Breast epithelium (tissue), 4 donors: Measurements from ENCODE around the gene EWSR1. TPM values are rescaled to one million over a fixed set of nuclear protein-coding genes. Genes with fewer than 3 reads are reported as not detected.
"Not testable (repeated sequence)": the region's sequence is repeated elsewhere in the genome, so short reads cannot be mapped to it uniquely, and the experiment has no call there.

Experiments used
- DNase-seq, 2 donors: peaks; one replicate each; pipeline ENCODE4 v3.0.0-alpha.2; 2019; ENCODE audit warnings: low spot score in 2 of 2
- H3K27ac ChIP-seq, 2 donors: fragments of 200-600 bp; sonication (generic) in 1 of 2; one replicate each; pipeline ENCODE4 v1.5.1; 2016 to 2019; ENCODE audit warnings: mild to moderate bottlenecking in 1 of 2
- H3K27me3 ChIP-seq, 2 donors: fragments of 200-600 bp; sonication (generic) in 1 of 2; one replicate each; pipeline versions ENCODE4 v1.5.1 to v1.6.0; 2017 to 2019; ENCODE audit warnings: control low read depth in 1 of 2, mild to moderate bottlenecking in 1 of 2
- H3K36me3 ChIP-seq: fragments of 200-600 bp; one replicate; pipeline ENCODE4 v1.5.1; 2019
- H3K4me1 ChIP-seq, 2 donors: fragments of 200-600 bp; sonication (generic); one replicate each; pipeline ENCODE4 v1.5.1; 2016 to 2019; ENCODE audit warnings: control low read depth in 1 of 2
- H3K4me3 ChIP-seq, 3 donors: fragments of 200-600 bp; sonication (generic); 1 replicate in 2 of 3; 2 replicates in 1 of 3; pipeline ENCODE4 v1.5.1; 2016 to 2019; ENCODE audit warnings: mild to moderate bottlenecking in 3 of 3, moderate library complexity in 2 of 3
- H3K9me3 ChIP-seq, 2 donors: fragments of 200-600 bp; sonication (generic) in 1 of 2; one replicate each; pipeline ENCODE4 v1.5.1; 2016 to 2019; ENCODE audit warnings: control low read depth in 1 of 2
- POLR2A ChIP-seq: fragments of 450-650 bp; IDR thresholded peaks from one replicate; pipeline ENCODE4 v1.6.1; 2016; ENCODE audit warnings: antibody characterized with exemption, mild to moderate bottlenecking, moderate library complexity
- POLR2AphosphoS5 ChIP-seq, 3 donors: sonication (generic); formaldehyde crosslinking; IDR thresholded peaks; one replicate each; pipeline ENCODE4 v1.6.1; 2017; ENCODE audit warnings: antibody characterized with exemption in 3 of 3
- intact Hi-C: fragments of 100-400 bp; cut with DNase I; formaldehyde crosslinking; loops from one replicate; pipeline ENCODE4 v1.15.1; 2023; ENCODE audit warnings: low total_unique reads
- total RNA-seq, 3 donors: library from RNA; depleted of rRNA; stranded (reverse); fragments of >200 nt; gene quantifications; one replicate each; pipeline ENCODE4 v1.1.0, GENCODE V29; 2016
- TF ChIP-seq, protein P1 (sequence below), 3 donors: fragments of 450-650 bp; IDR thresholded peaks; one replicate each; pipeline ENCODE4 v1.5.1; 2016 to 2017; ENCODE audit warnings: antibody characterized with exemption in 3 of 3, mild to moderate bottlenecking in 3 of 3, moderate library complexity in 3 of 3

The EWSR1 gene, protein sequence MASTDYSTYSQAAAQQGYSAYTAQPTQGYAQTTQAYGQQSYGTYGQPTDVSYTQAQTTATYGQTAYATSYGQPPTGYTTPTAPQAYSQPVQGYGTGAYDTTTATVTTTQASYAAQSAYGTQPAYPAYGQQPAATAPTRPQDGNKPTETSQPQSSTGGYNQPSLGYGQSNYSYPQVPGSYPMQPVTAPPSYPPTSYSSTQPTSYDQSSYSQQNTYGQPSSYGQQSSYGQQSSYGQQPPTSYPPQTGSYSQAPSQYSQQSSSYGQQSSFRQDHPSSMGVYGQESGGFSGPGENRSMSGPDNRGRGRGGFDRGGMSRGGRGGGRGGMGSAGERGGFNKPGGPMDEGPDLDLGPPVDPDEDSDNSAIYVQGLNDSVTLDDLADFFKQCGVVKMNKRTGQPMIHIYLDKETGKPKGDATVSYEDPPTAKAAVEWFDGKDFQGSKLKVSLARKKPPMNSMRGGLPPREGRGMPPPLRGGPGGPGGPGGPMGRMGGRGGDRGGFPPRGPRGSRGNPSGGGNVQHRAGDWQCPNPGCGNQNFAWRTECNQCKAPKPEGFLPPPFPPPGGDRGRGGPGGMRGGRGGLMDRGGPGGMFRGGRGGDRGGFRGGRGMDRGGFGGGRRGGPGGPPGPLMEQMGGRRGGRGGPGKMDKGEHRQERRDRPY
- total RNA-seq: 100 to 1,000 TPM; 165 to 224 (median 220) TPM

DNA sequence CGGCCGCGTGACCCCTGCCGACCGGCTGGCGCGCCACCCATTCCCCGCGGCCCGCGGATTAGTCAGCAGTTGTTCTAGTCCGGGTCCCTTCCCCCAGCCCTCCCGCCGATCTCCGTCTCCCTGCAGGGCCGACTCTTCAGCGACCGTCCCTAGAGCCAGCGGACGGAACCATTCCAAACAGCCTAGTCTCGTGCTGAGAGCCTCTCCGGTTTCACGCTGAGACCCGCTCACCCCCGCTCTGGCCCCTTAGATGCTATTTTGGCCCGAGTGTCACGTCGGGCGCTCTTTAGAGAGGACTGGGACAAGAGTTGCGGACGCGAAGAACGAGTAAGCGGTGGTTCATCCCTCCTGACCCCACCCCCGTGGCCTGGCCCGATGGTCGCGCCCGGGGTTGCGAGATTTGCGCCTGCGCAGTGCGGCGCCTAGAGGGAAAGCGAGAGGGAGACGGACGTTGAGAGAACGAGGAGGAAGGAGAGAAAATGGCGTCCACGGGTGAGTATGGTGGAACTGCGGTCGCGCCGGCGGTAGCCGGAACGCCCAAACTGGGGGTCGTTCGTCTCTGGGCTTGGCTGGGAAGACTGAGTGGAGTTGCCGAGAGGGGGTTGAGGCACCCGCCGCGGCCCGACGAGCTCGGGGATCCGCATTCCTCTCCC is at the start of gene EWSR1, which contains the start of gene RHBDD3:
TSS of gene EWSR1 (plus strand) at position 411 of the 653 bp plus-strand sequence. CDS start at position 480, 69 bp downstream.
TSS of gene RHBDD3 (minus strand) at position 124 of the 653 bp plus-strand sequence. CDS start 2,355 bp downstream, outside the sequence.
- peaks cover 7 to 16% of the 10 kb centered on the region in 2 donors for H3K4me1 ChIP-seq
- no peaks in the 10 kb centered on the region for H3K9me3 ChIP-seq
- H3K27me3 ChIP-seq: no peaks in the 10 kb centered on the region
- TF ChIP-seq POLR2A (peak; percentile 86), POLR2AphosphoS5 (IDR thresholded peaks at IDR 0.05) (peak; percentile 89 to 98 (median 95))
- TF ChIP-seq, protein P1, sequence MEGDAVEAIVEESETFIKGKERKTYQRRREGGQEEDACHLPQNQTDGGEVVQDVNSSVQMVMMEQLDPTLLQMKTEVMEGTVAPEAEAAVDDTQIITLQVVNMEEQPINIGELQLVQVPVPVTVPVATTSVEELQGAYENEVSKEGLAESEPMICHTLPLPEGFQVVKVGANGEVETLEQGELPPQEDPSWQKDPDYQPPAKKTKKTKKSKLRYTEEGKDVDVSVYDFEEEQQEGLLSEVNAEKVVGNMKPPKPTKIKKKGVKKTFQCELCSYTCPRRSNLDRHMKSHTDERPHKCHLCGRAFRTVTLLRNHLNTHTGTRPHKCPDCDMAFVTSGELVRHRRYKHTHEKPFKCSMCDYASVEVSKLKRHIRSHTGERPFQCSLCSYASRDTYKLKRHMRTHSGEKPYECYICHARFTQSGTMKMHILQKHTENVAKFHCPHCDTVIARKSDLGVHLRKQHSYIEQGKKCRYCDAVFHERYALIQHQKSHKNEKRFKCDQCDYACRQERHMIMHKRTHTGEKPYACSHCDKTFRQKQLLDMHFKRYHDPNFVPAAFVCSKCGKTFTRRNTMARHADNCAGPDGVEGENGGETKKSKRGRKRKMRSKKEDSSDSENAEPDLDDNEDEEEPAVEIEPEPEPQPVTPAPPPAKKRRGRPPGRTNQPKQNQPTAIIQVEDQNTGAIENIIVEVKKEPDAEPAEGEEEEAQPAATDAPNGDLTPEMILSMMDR (IDR thresholded peaks at IDR 0.05): peak in 2 of 3 donors; percentile 32 to 33
- H3K27ac ChIP-seq: peak within 1 kb of the TSS; percentile 98 to 99
- peak within 1 kb of the TSS; percentile 77 to 95 (median 95) for H3K4me3 ChIP-seq
- DNase-seq: peak; percentile 91 to 94
- intact Hi-C loops: no loop called here
- H3K36me3 ChIP-seq: no peaks in the 10 kb centered on the region

DNA sequence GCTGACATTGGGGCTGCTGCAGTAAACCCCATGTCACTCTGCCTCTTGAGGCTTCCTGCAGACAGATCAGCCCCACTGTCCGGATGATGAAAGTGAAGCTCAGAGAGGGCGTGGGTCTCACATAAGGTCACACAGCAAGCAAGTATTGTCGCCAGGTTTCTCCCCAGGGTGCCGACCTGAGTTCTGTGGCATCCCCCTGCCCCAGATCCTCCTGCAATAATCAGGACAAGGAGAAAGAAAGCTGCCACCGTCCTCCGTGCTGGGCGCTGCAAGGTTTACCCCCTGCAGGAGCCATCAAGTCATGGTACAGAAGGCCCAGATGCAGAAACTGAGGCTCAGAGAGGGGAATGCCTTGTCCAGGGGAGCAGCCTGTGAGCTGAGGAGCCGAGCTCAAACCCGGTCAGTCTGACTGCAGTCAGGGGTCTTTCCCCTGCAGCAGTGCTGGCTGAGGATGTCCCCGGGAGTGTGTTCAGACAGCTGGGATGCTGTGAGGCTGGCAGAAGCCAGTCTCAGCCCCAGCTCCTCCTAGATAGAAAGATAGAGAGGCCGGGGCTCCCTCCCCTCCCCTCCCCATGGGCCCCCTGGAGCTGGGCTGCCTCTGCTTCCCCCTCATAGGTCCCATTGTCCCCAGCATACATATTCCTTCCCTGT is 49.2 kb upstream of the EWSR1 start:
- Histone ChIP-seq H3K27me3 (no peaks in the 10 kb centered on the region), H3K4me1 (no peaks in the 10 kb centered on the region), H3K36me3 (no peaks in the 10 kb centered on the region), H3K4me3 (no peak overlapping the region), H3K27ac (no peak overlapping the region), H3K9me3 (no peaks in the 10 kb centered on the region)
- TF ChIP-seq POLR2AphosphoS5 (IDR thresholded peaks at IDR 0.05) (no peak), POLR2A (no peak)
- TF ChIP-seq, protein P1 (IDR thresholded peaks at IDR 0.05): no peak
- intact Hi-C loops: no loop called here
- DNase-seq: no peak

DNA sequence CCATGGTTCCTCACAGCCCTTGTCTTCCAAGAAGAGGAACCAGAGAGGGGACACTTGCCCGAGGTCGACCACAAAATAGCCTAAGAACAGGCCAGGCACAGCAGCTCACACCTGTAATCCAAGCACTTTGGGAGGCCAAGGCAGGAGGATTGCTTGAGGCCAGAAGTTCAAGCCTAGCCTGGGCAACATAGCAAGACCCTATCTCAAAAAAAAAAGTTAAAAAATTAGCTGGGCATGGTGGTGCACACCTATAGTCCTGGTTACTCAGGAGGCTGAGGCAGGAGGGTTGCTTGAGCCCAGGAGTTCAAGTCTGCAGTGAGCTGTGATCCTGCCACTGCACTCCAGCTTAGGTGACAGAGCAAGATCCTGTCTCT is 48.7 kb upstream of the EWSR1 start:
- H3K9me3 ChIP-seq, H3K36me3 ChIP-seq, H3K27ac ChIP-seq, H3K4me1 ChIP-seq, H3K27me3 ChIP-seq, DNase-seq, H3K4me3 ChIP-seq, intact Hi-C loops: not testable (repeated sequence)

DNA sequence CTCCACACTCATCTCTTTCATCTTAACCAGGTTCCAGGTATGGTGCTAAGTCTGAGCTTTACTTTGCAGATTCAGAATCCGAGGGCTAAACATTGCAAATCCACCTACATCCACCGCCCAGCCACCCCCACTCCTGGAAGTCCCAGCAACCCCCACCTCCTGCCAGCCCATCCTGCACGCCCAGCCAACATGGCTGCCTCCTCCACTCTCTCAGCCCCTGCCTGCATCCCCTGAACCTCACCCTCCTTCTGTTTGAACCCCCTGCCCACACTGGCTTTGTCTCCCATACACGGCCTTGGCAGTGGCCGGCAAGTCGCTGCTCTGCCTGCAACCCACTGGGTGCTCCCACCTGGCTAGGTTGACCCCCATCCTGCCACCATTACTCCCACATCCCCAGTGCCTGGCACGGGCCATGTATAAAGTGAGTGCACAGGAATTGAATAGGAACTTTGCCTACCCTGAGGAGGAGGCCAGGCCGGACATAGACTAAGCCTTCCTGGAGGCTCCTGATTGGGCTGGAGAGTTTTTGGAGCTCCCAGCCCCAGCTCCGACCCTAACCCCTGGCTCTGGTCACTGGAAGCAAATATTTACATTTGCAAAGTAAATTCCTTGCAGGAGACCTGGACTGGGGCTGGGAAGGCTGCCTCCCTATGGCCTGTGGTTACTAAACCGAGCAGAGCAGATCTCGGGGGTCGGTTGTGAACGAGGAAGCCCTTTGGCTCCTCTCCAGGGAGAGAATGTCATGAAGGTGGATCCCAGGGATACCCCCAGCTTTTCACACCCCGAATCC is 48.0 kb upstream of the EWSR1 start:
- Histone ChIP-seq H3K9me3 (no peaks in the 10 kb centered on the region), H3K4me1 (no peaks in the 10 kb centered on the region), H3K27ac (no peak overlapping the region), H3K27me3 (no peaks in the 10 kb centered on the region), H3K36me3 (no peaks in the 10 kb centered on the region), H3K4me3 (no peak overlapping the region)
- intact Hi-C loops: no loop called here
- TF ChIP-seq POLR2AphosphoS5 (IDR thresholded peaks at IDR 0.05) (no peak), POLR2A (no peak)
- TF ChIP-seq, protein P1 (IDR thresholded peaks at IDR 0.05): no peak
- no peak for DNase-seq
